Mucosa of rectum (tissue), 2 donors: ENCODE results near the gene PSMB5.

Source experiments
- H3K27ac ChIP-seq, 2 donors: one replicate each; pipeline ENCODE4 v1.7.0; 2013; ENCODE audit warnings: inconsistent platforms in 2 of 2, low read depth in 2 of 2, low read length in 2 of 2
- H3K27me3 ChIP-seq, 2 donors: one replicate each; pipeline ENCODE4 v1.7.0; 2013; ENCODE audit warnings: low read length in 2 of 2; ENCODE audit not compliant: control insufficient read depth in 2 of 2, insufficient read depth in 2 of 2
- H3K36me3 ChIP-seq, 2 donors: one replicate each; pipeline ENCODE4 v1.7.0; 2013; ENCODE audit warnings: low read length in 2 of 2; ENCODE audit not compliant: control insufficient read depth in 2 of 2, insufficient read depth in 2 of 2
- H3K4me1 ChIP-seq, 2 donors: one replicate each; pipeline ENCODE4 v1.7.0; 2013; ENCODE audit warnings: low read length in 2 of 2, mild to moderate bottlenecking in 1 of 2; ENCODE audit not compliant: control insufficient read depth in 2 of 2, insufficient read depth in 2 of 2
- H3K4me3 ChIP-seq, 2 donors: one replicate each; pipeline ENCODE4 v1.7.0; 2013; ENCODE audit warnings: low read length in 2 of 2
- H3K9ac ChIP-seq, 2 donors: one replicate each; pipeline ENCODE4 v1.7.0; 2013; ENCODE audit warnings: low read length in 2 of 2, low read depth in 1 of 2, mild to moderate bottlenecking in 1 of 2
- H3K9me3 ChIP-seq, 2 donors: one replicate each; pipeline ENCODE4 v1.7.0; 2013; ENCODE audit warnings: low read length in 2 of 2; ENCODE audit not compliant: control insufficient read depth in 2 of 2
- donor health status: healthy.
- donor health status: Normal muscosa, but diverticular disease.

Gene PSMB5

GRCh38 chr14:23034498-23035302 is at the start of gene PSMB5:
TSS of gene PSMB5 (minus strand) at chr14:23034900. CDS start at chr14:23034881, 19 bp downstream.
- H3K4me3 ChIP-seq = peak within 1 kb of the TSS; percentile 81 to 92
- peaks cover 8 to 12% of the 10 kb centered on the region in 2 donors for H3K4me1 ChIP-seq
- no peaks in the 10 kb centered on the region for H3K9me3 ChIP-seq
- peaks cover 14 to 17% of the 10 kb centered on the region in 2 donors for H3K36me3 ChIP-seq
- peak within 1 kb of the TSS; percentile 89 to 95 for H3K27ac ChIP-seq
- peak within 1 kb of the TSS; percentile 68 to 90 for H3K9ac ChIP-seq
- H3K27me3 ChIP-seq = no peaks in the 10 kb centered on the region

GRCh38 chr14:23080474-23080873 is 45.8 kb upstream of the PSMB5 start:
- H3K4me3 ChIP-seq = no peak overlapping the region
- no peaks in the 10 kb centered on the region for H3K27me3 ChIP-seq
- H3K9me3 ChIP-seq = no peaks in the 10 kb centered on the region
- H3K27ac ChIP-seq = no peak overlapping the region
- peaks cover 65% of the 10 kb centered on the region in 2 donors for H3K36me3 ChIP-seq
- no peak overlapping the region for H3K9ac ChIP-seq
- peaks cover 0 to 3% of the 10 kb centered on the region in 2 donors for H3K4me1 ChIP-seq

GRCh38 chr14:23079716-23080115 is 45.0 kb upstream of the PSMB5 start:
- Histone ChIP-seq H3K9ac (no peak overlapping the region), H3K27me3 (no peaks in the 10 kb centered on the region), H3K9me3 (no peaks in the 10 kb centered on the region), H3K4me3 (no peak overlapping the region), H3K27ac (no peak overlapping the region), H3K4me1 (peaks cover 0 to 3% of the 10 kb centered on the region in 2 donors), H3K36me3 (peaks cover 65 to 66% of the 10 kb centered on the region in 2 donors)

GRCh38 chr14:23078692-23079116 is 44.0 kb upstream of the PSMB5 start:
- peaks cover 0 to 3% of the 10 kb centered on the region in 2 donors for H3K4me1 ChIP-seq
- no peaks in the 10 kb centered on the region for H3K27me3 ChIP-seq
- no peak overlapping the region for H3K4me3 ChIP-seq
- H3K9me3 ChIP-seq = no peaks in the 10 kb centered on the region
- peaks cover 68 to 70% of the 10 kb centered on the region in 2 donors for H3K36me3 ChIP-seq
- H3K27ac ChIP-seq = peak overlapping the region in 1 of 2 donors; percentile 29
- H3K9ac ChIP-seq = no peak overlapping the region

GRCh38 chr14:23077962-23078361 is 43.3 kb upstream of the PSMB5 start:
- Histone ChIP-seq H3K36me3 (peaks cover 69 to 73% of the 10 kb centered on the region in 2 donors), H3K9me3 (no peaks in the 10 kb centered on the region), H3K27ac (peak overlapping the region in 1 of 2 donors; percentile 10)

GRCh38 chr14:23076785-23077408 is 42.2 kb upstream of the PSMB5 start:
- peaks cover 77 to 80% of the 10 kb centered on the region in 2 donors for H3K36me3 ChIP-seq
- no peak overlapping the region for H3K4me3 ChIP-seq
- no peak overlapping the region for H3K9ac ChIP-seq
- H3K27me3 ChIP-seq = no peaks in the 10 kb centered on the region
- no peaks in the 10 kb centered on the region for H3K9me3 ChIP-seq
- H3K27ac ChIP-seq = no peak overlapping the region
- H3K4me1 ChIP-seq = peaks cover 8 to 11% of the 10 kb centered on the region in 2 donors

More at GRCh38 chr14:23077962-23078361, 43.3 kb upstream of the PSMB5 start:
- Histone ChIP-seq H3K9ac (no peak overlapping the region), H3K27me3 (no peaks in the 10 kb centered on the region), H3K4me3 (no peak overlapping the region), H3K4me1 (peaks cover 0 to 3% of the 10 kb centered on the region in 2 donors)

GRCh38 chr14:23074906-23075305 is 40.2 kb upstream of the PSMB5 start:
- H3K4me1 ChIP-seq = peaks cover 19 to 20% of the 10 kb centered on the region in 2 donors
- H3K27me3 ChIP-seq = no peaks in the 10 kb centered on the region
- H3K27ac ChIP-seq = no peak overlapping the region
- H3K9ac ChIP-seq = no peak overlapping the region
- H3K9me3 ChIP-seq = no peaks in the 10 kb centered on the region
- H3K36me3 ChIP-seq = peaks cover 58 to 61% of the 10 kb centered on the region in 2 donors
- no peak overlapping the region for H3K4me3 ChIP-seq

- Histone ChIP-seq H3K4me3 (peak overlapping the region; percentile 77 to 91), H3K27me3 (no peaks in the 10 kb centered on the region), H3K9me3 (no peaks in the 10 kb centered on the region), H3K9ac (peak overlapping the region; percentile 37 to 73), H3K4me1 (peaks cover 24 to 25% of the 10 kb centered on the region in 2 donors), H3K27ac (peak overlapping the region; percentile 49 to 53), H3K36me3 (peaks cover 47 to 54% of the 10 kb centered on the region in 2 donors)
Measured at GRCh38 chr14:23071921-23072539, 37.3 kb upstream of the PSMB5 start.

GRCh38 chr14:23071244-23071920 is 36.7 kb upstream of the PSMB5 start:
- H3K4me1 ChIP-seq = peaks cover 24 to 25% of the 10 kb centered on the region in 2 donors
- H3K36me3 ChIP-seq = peaks cover 47 to 54% of the 10 kb centered on the region in 2 donors

More at GRCh38 chr14:23071244-23071920, 36.7 kb upstream of the PSMB5 start:
- peak overlapping the region; percentile 49 to 53 for H3K27ac ChIP-seq
- no peaks in the 10 kb centered on the region for H3K27me3 ChIP-seq
- H3K9me3 ChIP-seq = no peaks in the 10 kb centered on the region
- peak overlapping the region; percentile 73 to 79 for H3K9ac ChIP-seq
- H3K4me3 ChIP-seq = peak overlapping the region; percentile 77 to 91
